Measurements from ENCODE around the gene ROR2. TPM values are rescaled to one million over a fixed set of nuclear protein-coding genes. Genes with fewer than 3 reads are reported as not detected.

Gene ROR2
- total RNA-seq, 4 donors from 2014 or later, result 6.3 to 32.2 (median 15.1) TPM

GRCh38 chr9:91661451-91661850, 288.6 kb downstream of the ROR2 start:
- ATAC-seq (ENCODE audit: low FRiP score) (no peak), DNase-seq (ENCODE audit: low spot score) (no peak)
- TF ChIP-seq CTCF (IDR thresholded peaks at IDR 0.05), result no peak

- no peak for TF ChIP-seq CTCF (IDR thresholded peaks at IDR 0.05)
- ATAC-seq (ENCODE audit: low FRiP score) (no peak), DNase-seq (ENCODE audit: low spot score) (no peak)
Measured at GRCh38 chr9:91660521-91660920, 289.5 kb downstream of the ROR2 start.

- TF ChIP-seq CTCF (IDR thresholded peaks at IDR 0.05), result no peak
- DNase-seq (ENCODE audit: low spot score) (no peak), ATAC-seq (ENCODE audit: low FRiP score) (no peak)
Measured at GRCh38 chr9:91659529-91660495, 290.2 kb downstream of the ROR2 start.

GRCh38 chr9:91658513-91659105, 291.4 kb downstream of the ROR2 start:
- TF ChIP-seq CTCF (IDR thresholded peaks at IDR 0.05), result no peak
- ATAC-seq (ENCODE audit: low FRiP score) (no peak), DNase-seq (ENCODE audit: low spot score) (no peak)

GRCh38 chr9:91657501-91657900, 292.5 kb downstream of the ROR2 start:
- DNase-seq (ENCODE audit: low spot score), result no peak
- TF ChIP-seq CTCF (IDR thresholded peaks at IDR 0.05), result no peak
- ATAC-seq (ENCODE audit: low FRiP score), result no peak

GRCh38 chr9:91655658-91656057, 294.4 kb downstream of the ROR2 start:
- no peak for TF ChIP-seq CTCF (IDR thresholded peaks at IDR 0.05)
- DNase-seq (ENCODE audit: low spot score) (no peak), ATAC-seq (ENCODE audit: low FRiP score) (no peak)

Measured in omental fat pad (tissue), 4 donors.